Activated T-cell treated with anti-CD3 and anti-CD28 coated beads, Interleukin-2, amount 50 U/mL, for 24 hours (primary cell): ENCODE measurements around the gene NMB.
"Not testable (repeated sequence)": the region's sequence is repeated elsewhere in the genome, so short reads cannot be mapped to it uniquely, and the experiment has no call there.

Experiments used
- DNase-seq: peaks from one replicate; pipeline ENCODE4 v3.0.0-alpha.2; 2020
- H3K27ac Mint-ChIP-seq: 2 replicates; pipeline ENCODE4 v1.8.0; 2020; ENCODE audit warnings: mild to moderate bottlenecking, mixed read lengths
- H3K27me3 Mint-ChIP-seq: 2 replicates; pipeline ENCODE4 v1.8.0; 2020; ENCODE audit warnings: mixed read lengths
- H3K36me3 Mint-ChIP-seq: 2 replicates; pipeline ENCODE4 v1.8.0; 2020; ENCODE audit warnings: low read depth, mixed read lengths
- H3K4me1 Mint-ChIP-seq: 2 replicates; pipeline ENCODE4 v1.8.0; 2020; ENCODE audit warnings: low read depth, mixed read lengths
- H3K4me3 Mint-ChIP-seq: 2 replicates; pipeline ENCODE4 v1.8.0; 2020; ENCODE audit warnings: mild to moderate bottlenecking, moderate library complexity, mixed read lengths
- H3K9me3 Mint-ChIP-seq: 2 replicates; pipeline ENCODE4 v1.8.0; 2020; ENCODE audit warnings: mixed read lengths

The NMB gene

GRCh38 chr15:84645496-84645895 lies 12.5 kb downstream of the NMB start:
- Mint-ChIP-seq H3K9me3 (no peaks in the 10 kb centered on the region), H3K27ac (peak overlapping the region; percentile 77), H3K4me3 (no peak overlapping the region), H3K4me1 (peaks cover 20% of the 10 kb centered on the region), H3K36me3 (peaks cover 87% of the 10 kb centered on the region), H3K27me3 (no peaks in the 10 kb centered on the region)
- no peak for DNase-seq

DNA sequence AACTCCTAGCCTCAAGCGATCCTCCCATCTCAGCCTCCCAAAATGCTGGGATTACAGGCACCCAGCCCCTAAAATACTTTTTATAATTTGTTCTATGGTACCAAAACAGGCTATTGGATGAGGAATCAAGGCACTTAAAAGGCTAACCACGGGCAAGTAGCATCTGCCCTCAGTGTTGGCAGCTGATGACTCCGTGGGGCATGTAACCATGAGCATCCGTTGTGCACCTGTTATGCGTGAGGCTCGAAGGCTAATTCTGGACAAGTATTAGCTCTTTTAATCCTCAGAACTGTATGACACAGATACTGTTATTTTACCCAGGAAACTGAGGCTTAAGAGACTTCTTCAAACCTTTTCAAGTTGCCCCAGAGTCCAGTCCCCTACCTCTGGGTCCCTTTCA lies 14.2 kb downstream of the NMB start:
- DNase-seq, result no peak
- H3K9me3 Mint-ChIP-seq, result no peaks in the 10 kb centered on the region
- peak overlapping the region; percentile 5 for H3K27ac Mint-ChIP-seq

GRCh38 chr15:84642640-84643039 lies 15.4 kb downstream of the NMB start:
- H3K27me3 Mint-ChIP-seq, H3K9me3 Mint-ChIP-seq, DNase-seq, H3K4me3 Mint-ChIP-seq: not testable (repeated sequence)
- H3K27ac Mint-ChIP-seq, result peak overlapping the region; percentile 71
- H3K4me1 Mint-ChIP-seq, result peaks cover 19% of the 10 kb centered on the region
- H3K36me3 Mint-ChIP-seq, result peaks cover 88% of the 10 kb centered on the region

More for the DNA sequence above, 14.2 kb downstream of the NMB start:
- Mint-ChIP-seq H3K27me3 (no peaks in the 10 kb centered on the region), H3K4me1 (peaks cover 19% of the 10 kb centered on the region), H3K4me3 (no peak overlapping the region), H3K36me3 (peaks cover 90% of the 10 kb centered on the region)

DNA sequence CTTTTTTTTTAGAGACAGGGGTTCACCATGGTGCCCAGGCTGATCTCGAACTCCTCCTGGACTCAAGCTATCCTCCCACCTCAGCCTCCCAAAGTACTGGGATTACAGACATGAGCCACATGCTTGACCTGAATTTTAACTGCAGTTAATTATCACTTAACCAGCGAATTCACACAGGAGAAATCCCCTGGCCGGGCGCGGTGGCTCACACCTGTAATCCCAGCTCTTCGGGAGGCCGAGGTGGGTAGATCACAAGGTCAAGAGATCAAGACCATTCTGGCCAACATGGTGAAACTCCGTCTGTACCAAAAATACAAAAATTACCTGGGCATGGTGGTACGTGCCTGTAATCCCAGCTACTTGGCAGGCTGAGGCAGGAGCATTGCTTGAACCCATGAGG lies 16.1 kb downstream of the NMB start:
- DNase-seq, H3K9me3 Mint-ChIP-seq, H3K4me3 Mint-ChIP-seq, H3K27me3 Mint-ChIP-seq: not testable (repeated sequence)
- Mint-ChIP-seq H3K4me1 (peaks cover 20% of the 10 kb centered on the region), H3K36me3 (peaks cover 83% of the 10 kb centered on the region), H3K27ac (peak overlapping the region; percentile 61)

GRCh38 chr15:84638103-84638502 lies 19.9 kb downstream of the NMB start:
- no peaks in the 10 kb centered on the region for H3K9me3 Mint-ChIP-seq
- peak overlapping the region; percentile 51 for H3K27ac Mint-ChIP-seq
- peaks cover 75% of the 10 kb centered on the region for H3K36me3 Mint-ChIP-seq
- H3K4me3 Mint-ChIP-seq, result no peak overlapping the region
- no peak for DNase-seq
- no peaks in the 10 kb centered on the region for H3K27me3 Mint-ChIP-seq
- H3K4me1 Mint-ChIP-seq, result peaks cover 46% of the 10 kb centered on the region

- Mint-ChIP-seq H3K4me3 (peak overlapping the region; percentile 78), H3K9me3 (no peaks in the 10 kb centered on the region), H3K27ac (peak overlapping the region; percentile 70), H3K4me1 (peaks cover 58% of the 10 kb centered on the region), H3K36me3 (peaks cover 54% of the 10 kb centered on the region), H3K27me3 (no peaks in the 10 kb centered on the region)
- DNase-seq, result no peak
Observed at GRCh38 chr15:84634228-84634837, 23.7 kb downstream of the NMB start.

DNA sequence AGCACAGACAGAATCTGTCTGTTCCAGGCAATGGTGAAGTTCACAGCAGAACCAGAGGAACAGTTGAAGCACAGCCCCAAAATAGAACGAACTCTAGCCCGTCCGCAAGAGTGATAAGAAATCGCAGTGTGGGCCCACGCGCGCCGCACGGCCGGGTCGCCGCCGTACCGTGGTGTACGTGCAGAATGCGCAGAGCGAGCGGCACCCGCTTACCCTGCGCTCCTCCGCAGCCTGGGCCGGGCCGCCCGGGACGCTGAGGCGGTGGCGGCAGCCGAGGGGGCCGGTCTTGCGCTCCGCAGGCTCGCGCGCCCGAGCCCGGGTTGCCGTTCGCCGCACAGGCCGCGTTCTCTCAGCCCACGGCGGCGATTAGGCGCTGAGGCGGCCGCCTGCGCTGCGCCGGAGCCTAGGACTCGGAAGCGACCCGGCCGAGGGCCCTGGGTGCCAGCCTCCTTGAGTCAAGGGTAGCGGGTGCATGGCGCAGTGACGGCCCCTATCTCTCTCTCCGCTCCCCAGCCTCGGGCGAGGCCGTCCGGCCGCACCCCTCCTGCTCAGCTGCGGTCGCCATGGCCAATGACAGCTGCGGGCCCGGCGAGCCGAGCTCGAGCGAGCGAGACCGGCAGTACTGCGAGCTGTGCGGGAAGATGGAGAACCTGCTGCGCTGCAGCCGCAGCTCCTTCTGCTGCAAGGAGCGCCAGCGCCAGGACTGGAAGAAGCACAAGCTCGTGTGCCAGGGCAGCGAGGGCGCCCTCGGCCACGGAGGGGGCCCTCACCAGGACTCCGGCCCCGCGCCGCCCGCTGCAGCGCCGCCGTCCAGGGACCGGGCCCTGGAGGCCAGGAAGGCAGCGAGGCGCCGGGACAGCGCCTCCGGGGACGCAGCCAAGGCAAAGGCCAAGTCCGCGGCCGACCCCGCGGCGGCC lies 24.4 kb downstream of the NMB start:
- H3K27me3 Mint-ChIP-seq, result no peaks in the 10 kb centered on the region
- DNase-seq, result peak; percentile 83
- peak overlapping the region; percentile 94 for H3K27ac Mint-ChIP-seq
- H3K9me3 Mint-ChIP-seq, result no peaks in the 10 kb centered on the region
- H3K4me1 Mint-ChIP-seq, result peaks cover 58% of the 10 kb centered on the region
- peaks cover 48% of the 10 kb centered on the region for H3K36me3 Mint-ChIP-seq
- H3K4me3 Mint-ChIP-seq, result peak overlapping the region; percentile 91

- no peaks in the 10 kb centered on the region for H3K27me3 Mint-ChIP-seq
- peak overlapping the region; percentile 94 for H3K27ac Mint-ChIP-seq
- H3K4me1 Mint-ChIP-seq, result peaks cover 47% of the 10 kb centered on the region
- no peaks in the 10 kb centered on the region for H3K9me3 Mint-ChIP-seq
- no peak for DNase-seq
- peaks cover 36% of the 10 kb centered on the region for H3K36me3 Mint-ChIP-seq
- H3K4me3 Mint-ChIP-seq, result peak overlapping the region; percentile 91
Observed at GRCh38 chr15:84631706-84632272, 26.2 kb downstream of the NMB start.

DNA sequence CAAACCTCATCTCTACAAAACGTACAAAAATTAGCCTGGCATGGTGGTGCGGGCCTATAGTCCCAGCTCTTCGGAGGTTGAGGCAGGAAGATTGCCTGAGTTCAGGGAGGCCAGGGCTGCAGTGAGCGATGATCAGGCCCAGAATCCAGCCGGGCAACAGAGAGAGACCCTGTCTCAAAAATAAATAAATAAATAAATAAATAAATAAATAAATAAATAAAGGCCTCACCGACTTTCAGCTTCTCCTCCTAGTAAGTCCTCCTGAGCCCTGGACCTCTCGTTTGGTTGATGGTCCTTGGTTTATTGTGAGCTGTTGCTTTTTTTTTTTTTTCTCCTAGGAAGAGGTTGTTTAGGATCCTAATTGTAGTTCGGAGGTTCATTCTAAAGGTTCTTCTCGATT lies 29.0 kb downstream of the NMB start:
- Mint-ChIP-seq H3K9me3 (no peaks in the 10 kb centered on the region), H3K27ac (no peak overlapping the region), H3K27me3 (no peaks in the 10 kb centered on the region)

DNA sequence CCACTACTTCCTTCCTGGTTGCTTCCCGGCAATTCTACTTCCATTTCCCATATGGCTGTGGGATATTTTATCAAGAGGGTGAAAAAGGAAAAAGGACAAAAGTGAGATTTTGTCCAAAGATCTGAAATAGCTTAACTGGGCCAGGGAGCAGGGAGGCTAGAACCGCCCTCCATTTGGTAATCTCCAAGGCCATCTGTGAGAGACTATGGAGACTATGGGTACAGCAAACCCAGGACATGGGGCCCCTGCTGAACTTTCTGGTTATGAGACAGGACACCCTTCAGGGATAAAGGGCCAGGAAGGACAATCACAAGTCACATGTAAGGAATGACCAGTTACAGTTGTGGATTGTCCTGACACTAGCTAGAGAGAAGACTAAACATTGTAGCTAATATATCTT lies 32.9 kb downstream of the NMB start:
- Mint-ChIP-seq H3K27me3 (no peaks in the 10 kb centered on the region), H3K4me3 (no peak overlapping the region), H3K9me3 (peaks cover 21% of the 10 kb centered on the region), H3K4me1 (peaks cover 1% of the 10 kb centered on the region), H3K27ac (no peak overlapping the region), H3K36me3 (peaks cover 38% of the 10 kb centered on the region)
- no peak for DNase-seq

More for the DNA sequence above, 29.0 kb downstream of the NMB start:
- no peak overlapping the region for H3K4me3 Mint-ChIP-seq
- peaks cover 20% of the 10 kb centered on the region for H3K36me3 Mint-ChIP-seq
- no peak for DNase-seq
- peaks cover 22% of the 10 kb centered on the region for H3K4me1 Mint-ChIP-seq

- H3K27ac Mint-ChIP-seq, result peak overlapping the region; percentile 4
- DNase-seq, result no peak
- peaks cover 26% of the 10 kb centered on the region for H3K9me3 Mint-ChIP-seq
- H3K36me3 Mint-ChIP-seq, result peaks cover 45% of the 10 kb centered on the region
- no peaks in the 10 kb centered on the region for H3K27me3 Mint-ChIP-seq
- no peaks in the 10 kb centered on the region for H3K4me1 Mint-ChIP-seq
- no peak overlapping the region for H3K4me3 Mint-ChIP-seq
Observed at GRCh38 chr15:84624359-84624758, 33.6 kb downstream of the NMB start.

DNA sequence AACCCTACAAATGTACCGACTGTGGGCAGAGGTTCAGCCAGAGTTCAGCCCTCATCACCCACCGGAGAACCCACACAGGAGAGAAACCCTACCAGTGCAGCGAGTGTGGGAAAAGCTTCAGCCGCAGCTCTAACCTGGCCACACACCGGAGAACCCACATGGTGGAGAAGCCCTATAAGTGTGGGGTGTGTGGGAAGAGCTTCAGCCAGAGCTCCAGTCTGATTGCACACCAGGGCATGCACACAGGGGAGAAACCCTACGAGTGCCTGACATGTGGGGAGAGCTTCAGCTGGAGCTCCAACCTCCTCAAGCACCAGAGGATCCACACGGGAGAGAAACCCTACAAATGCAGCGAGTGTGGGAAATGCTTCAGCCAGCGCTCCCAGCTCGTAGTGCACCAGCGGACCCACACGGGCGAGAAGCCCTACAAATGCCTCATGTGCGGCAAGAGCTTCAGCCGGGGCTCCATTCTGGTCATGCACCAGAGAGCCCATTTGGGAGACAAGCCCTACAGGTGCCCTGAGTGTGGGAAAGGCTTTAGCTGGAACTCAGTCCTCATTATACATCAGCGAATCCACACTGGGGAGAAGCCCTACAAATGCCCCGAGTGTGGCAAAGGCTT lies 36.5 kb downstream of the NMB start:
- Mint-ChIP-seq H3K27me3 (no peaks in the 10 kb centered on the region), H3K4me3 (no peak overlapping the region), H3K36me3 (peaks cover 52% of the 10 kb centered on the region), H3K9me3 (peaks cover 27% of the 10 kb centered on the region), H3K27ac (no peak overlapping the region), H3K4me1 (no peaks in the 10 kb centered on the region)
- DNase-seq, result no peak

- H3K27ac Mint-ChIP-seq, result no peak overlapping the region
- H3K36me3 Mint-ChIP-seq, result peaks cover 54% of the 10 kb centered on the region
- no peak overlapping the region for H3K4me3 Mint-ChIP-seq
- H3K9me3 Mint-ChIP-seq, result peaks cover 27% of the 10 kb centered on the region
- no peak for DNase-seq
- H3K27me3 Mint-ChIP-seq, result no peaks in the 10 kb centered on the region
- H3K4me1 Mint-ChIP-seq, result peaks cover 3% of the 10 kb centered on the region
Observed at GRCh38 chr15:84620626-84621025, 37.4 kb downstream of the NMB start.

DNA sequence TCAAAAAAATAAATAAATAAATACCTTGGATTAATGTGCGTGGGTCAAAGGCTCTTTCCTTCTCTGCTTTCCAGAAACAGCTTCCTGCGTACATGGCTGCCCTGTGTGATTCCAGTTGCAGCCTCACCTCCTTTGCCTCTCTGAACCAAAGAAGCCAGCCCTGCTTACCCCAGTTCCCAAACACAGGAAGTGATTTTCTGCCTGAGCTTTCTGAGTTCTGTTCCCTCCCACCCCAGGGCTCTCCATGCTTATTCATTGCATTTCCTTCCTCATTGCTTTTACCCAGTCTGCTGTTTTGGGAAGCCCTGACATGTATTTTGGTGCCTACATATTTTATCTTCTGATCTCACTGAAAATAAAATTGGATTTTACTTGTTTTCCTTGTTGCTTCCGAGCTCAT lies 41.8 kb downstream of the NMB start:
- peaks cover 3% of the 10 kb centered on the region for H3K4me1 Mint-ChIP-seq
- no peaks in the 10 kb centered on the region for H3K27me3 Mint-ChIP-seq
- H3K4me3 Mint-ChIP-seq, result no peak overlapping the region
- H3K36me3 Mint-ChIP-seq, result peaks cover 32% of the 10 kb centered on the region
- DNase-seq, result no peak
- H3K27ac Mint-ChIP-seq, result no peak overlapping the region
- H3K9me3 Mint-ChIP-seq, result peaks cover 17% of the 10 kb centered on the region
